H1 (cell line): ENCODE results near the gene ADAMTS3. TPM values are rescaled to one million over a fixed set of nuclear protein-coding genes. Genes with fewer than 3 reads are reported as not detected.

Experiments used
- CTCF ChIA-PET: fragments of 300-600 bp; sonication (Branson Sonifier 250); formaldehyde crosslinking; loops from one replicate; lab custom pipeline; 2021; ENCODE audit not compliant: partially characterized antibody; lab: Charles Lee
- POLR2A ChIA-PET: fragments of 300-600 bp; sonication (Branson Sonifier 250); formaldehyde crosslinking; loops from one replicate; lab custom pipeline; 2021; ENCODE audit warnings: inconsistent platforms; ENCODE audit not compliant: partially characterized antibody; lab: Charles Lee
- DNase-seq, 2 experiments: peaks; one replicate each; pipeline versions ENCODE4 v3.0.0 to v3.0.0-alpha.2; 2010 to 2022; ENCODE audit warnings: low spot score in 2 of 2, low read depth in 1 of 2, mixed read lengths in 1 of 2
- FAIRE-seq: peaks from 2 replicates; lab custom pipeline; 2011; peaks lifted over from hg19 to GRCh38; lab: Jason Lieb, UNC
- H2AFZ ChIP-seq: 2 replicates; pipeline ENCODE4 v1.8.1; 2012; ENCODE audit warnings: low read length, inconsistent platforms
- H2AK5ac ChIP-seq: 2 replicates; pipeline ENCODE4 v1.6.1; 2013; ENCODE audit warnings: low read depth, low read length
- H2BK120ac ChIP-seq: replicated peaks from 2 replicates; pipeline ENCODE3; 2013; ENCODE audit warnings: low read depth, low read length, inconsistent platforms
- H2BK12ac ChIP-seq: 2 replicates; pipeline ENCODE4 v1.6.1; 2013; ENCODE audit warnings: low read depth, low read length
- H2BK15ac ChIP-seq: 2 replicates; pipeline ENCODE4 v1.6.1; 2013; ENCODE audit warnings: low read length
- H2BK20ac ChIP-seq: 2 replicates; pipeline ENCODE4 v1.6.1; 2013; ENCODE audit warnings: low read length
- H2BK5ac ChIP-seq: 2 replicates; pipeline ENCODE4 v1.6.1; 2013; ENCODE audit warnings: low read depth, low read length
- H3K14ac ChIP-seq: 2 replicates; pipeline ENCODE4 v1.6.1; 2013; ENCODE audit warnings: inconsistent platforms; ENCODE audit not compliant: insufficient read length
- H3K18ac ChIP-seq: 2 replicates; pipeline ENCODE4 v1.6.1; 2013; ENCODE audit warnings: low read length; ENCODE audit errors: extremely low read depth
- H3K23ac ChIP-seq: 2 replicates; pipeline ENCODE4 v1.6.1; 2013; ENCODE audit warnings: inconsistent platforms; ENCODE audit not compliant: insufficient read length
- H3K23me2 ChIP-seq: 2 replicates; pipeline ENCODE4 v1.6.1; 2013; ENCODE audit warnings: low read depth, low read length
- H3K27ac ChIP-seq: 2 replicates; pipeline ENCODE4 v1.6.1; 2011; ENCODE audit warnings: low read depth, low read length, inconsistent platforms
- H3K27me3 ChIP-seq, 4 experiments: replicated peaks in 1 of 4; 1 replicate in 1 of 4; 2 replicates in 3 of 4; pipeline versions ENCODE4 v1.6.1 to v1.8.1; 2011 to 2013; ENCODE audit warnings: low read length in 3 of 4, mild to moderate bottlenecking in 3 of 4, inconsistent platforms in 2 of 4, mixed read lengths in 2 of 4, moderate library complexity in 1 of 4; ENCODE audit not compliant: control insufficient read depth in 3 of 4, insufficient read depth in 3 of 4; ENCODE audit errors: extremely low read depth in 1 of 4
- H3K36me3 ChIP-seq, 4 experiments: 2 replicates each; pipeline versions ENCODE4 v1.6.1 to v1.8.1; 2011 to 2013; ENCODE audit warnings: mild to moderate bottlenecking in 4 of 4, low read length in 3 of 4, moderate library complexity in 2 of 4, control low read depth in 1 of 4, inconsistent platforms in 1 of 4; ENCODE audit not compliant: insufficient read depth in 4 of 4, control insufficient read depth in 2 of 4
- H3K4ac ChIP-seq: replicated peaks from 2 replicates; pipeline ENCODE3; 2013; ENCODE audit warnings: low read length, low read depth, mixed read lengths, inconsistent platforms; ENCODE audit not compliant: insufficient read length
- H3K4me1 ChIP-seq, 4 experiments: replicated peaks in 1 of 4; 1 replicate in 1 of 4; 2 replicates in 3 of 4; pipeline versions ENCODE4 v1.6.1 to v1.8.1; 2011 to 2013; ENCODE audit warnings: low read length in 3 of 4, inconsistent platforms in 2 of 4, mixed read lengths in 1 of 4; ENCODE audit not compliant: insufficient read depth in 4 of 4, control insufficient read depth in 3 of 4
- H3K4me2 ChIP-seq, 2 experiments: 2 replicates each; pipeline versions ENCODE4 v1.6.1 to v1.8.1; 2011 to 2013; ENCODE audit warnings: low read depth in 2 of 2, low read length in 2 of 2, control low read depth in 1 of 2, inconsistent platforms in 1 of 2, mild to moderate bottlenecking in 1 of 2; ENCODE audit not compliant: insufficient read depth in 1 of 2
- H3K4me3 ChIP-seq, 4 experiments: fragments of 200-600, 300-600 bp in 1 of 4; sonication (generic), shearing (Covaris generic), sonication (Bioruptor Twin) in 1 of 4; 2 replicates each; pipeline versions ENCODE4 v1.5.1 to v1.8.1; 2011 to 2016; ENCODE audit warnings: low read length in 4 of 4, low read depth in 3 of 4, control low read depth in 2 of 4, inconsistent platforms in 2 of 4, mild to moderate bottlenecking in 2 of 4, mixed read lengths in 1 of 4, moderate library complexity in 1 of 4; ENCODE audit not compliant: insufficient read depth in 2 of 4; ENCODE audit errors: extremely low read depth in 1 of 4
- H3K56ac ChIP-seq: replicated peaks from 2 replicates; pipeline ENCODE3; 2013; ENCODE audit warnings: low read depth, mild to moderate bottlenecking, mixed read lengths, low read length, inconsistent platforms; ENCODE audit not compliant: insufficient read length
- H3K79me1 ChIP-seq: 2 replicates; pipeline ENCODE4 v1.6.1; 2013; ENCODE audit warnings: low read depth, low read length, control low read depth
- H3K79me2 ChIP-seq, 2 experiments: 2 replicates each; pipeline versions ENCODE4 v1.6.1 to v1.8.1; 2012 to 2013; ENCODE audit warnings: low read length in 2 of 2, mild to moderate bottlenecking in 2 of 2, inconsistent platforms in 1 of 2; ENCODE audit not compliant: insufficient read depth in 2 of 2, control insufficient read depth in 1 of 2
- H3K9ac ChIP-seq, 4 experiments: replicated peaks in 1 of 4; 1 replicate in 1 of 4; 2 replicates in 3 of 4; pipeline versions ENCODE4 v1.6.1 to v1.8.1; 2011 to 2013; ENCODE audit warnings: low read depth in 3 of 4, low read length in 3 of 4, control low read depth in 2 of 4, mild to moderate bottlenecking in 2 of 4, moderate library complexity in 2 of 4, inconsistent platforms in 1 of 4; ENCODE audit errors: extremely low read depth in 1 of 4
- H3K9me3 ChIP-seq, 2 experiments: 2 replicates each; pipeline versions ENCODE4 v1.6.1 to v1.8.1; 2012 to 2013; ENCODE audit warnings: mild to moderate bottlenecking in 2 of 2, moderate library complexity in 2 of 2, control low read depth in 1 of 2, inconsistent platforms in 1 of 2, low read depth in 1 of 2, low read length in 1 of 2, mixed read lengths in 1 of 2; ENCODE audit not compliant: insufficient read depth in 2 of 2
- H4K20me1 ChIP-seq, 2 experiments: replicated peaks in 1 of 2; 2 replicates each; pipeline versions ENCODE3 to v1.8.1; 2011 to 2013; ENCODE audit warnings: inconsistent platforms in 2 of 2, low read length in 2 of 2, mild to moderate bottlenecking in 1 of 2; ENCODE audit not compliant: insufficient read depth in 2 of 2, control insufficient read depth in 1 of 2
- H4K5ac ChIP-seq: 2 replicates; pipeline ENCODE4 v1.6.1; 2013; ENCODE audit warnings: low read length, low read depth, mixed read lengths, inconsistent platforms; ENCODE audit not compliant: insufficient read length
- H4K8ac ChIP-seq: 2 replicates; pipeline ENCODE4 v1.8.0; 2013; ENCODE audit warnings: mild to moderate bottlenecking, moderate library complexity, low read length, inconsistent platforms; ENCODE audit not compliant: insufficient read depth; ENCODE audit errors: extremely low read depth
- H4K91ac ChIP-seq: replicated peaks from 2 replicates; pipeline ENCODE3; 2013; ENCODE audit warnings: low read length, mixed read lengths, inconsistent platforms; ENCODE audit not compliant: insufficient read length
- BCL11A ChIP-seq, 2 experiments: IDR thresholded peaks; one replicate each; pipeline ENCODE4 v1.6.1; 2011; ENCODE audit warnings: low read depth in 2 of 2, low read length in 2 of 2, mild to moderate bottlenecking in 2 of 2
- BRCA1 ChIP-seq: IDR thresholded peaks from 2 replicates; pipeline ENCODE4 v1.6.1; 2012; ENCODE audit warnings: low read depth, low read length, improper control_type of control experiment
- CBX8 ChIP-seq: fragments of 300-800, 300-1000 bp; sonication (generic); IDR thresholded peaks from 2 replicates; pipeline ENCODE4 v1.7.1; 2016; ENCODE audit warnings: low read depth, low read length, borderline replicate concordance
- CEBPB ChIP-seq: IDR thresholded peaks from 2 replicates; pipeline ENCODE4 v1.6.1; 2012; ENCODE audit warnings: low read depth, low read length
- MAX ChIP-seq: IDR thresholded peaks from 2 replicates; pipeline ENCODE4 v1.6.1; 2012; ENCODE audit warnings: inconsistent platforms
- SP1 ChIP-seq: IDR thresholded peaks from 2 replicates; pipeline ENCODE4 v1.6.1; 2011; ENCODE audit warnings: low read depth, low read length
- TAF7 ChIP-seq: optimal IDR thresholded peaks from 2 replicates; pipeline ENCODE3; 2011; ENCODE audit warnings: low read depth, mild to moderate bottlenecking, inconsistent platforms, low read length, moderate library complexity, borderline replicate concordance
- USF2 ChIP-seq: IDR thresholded peaks from 2 replicates; pipeline ENCODE4 v1.6.1; 2011; ENCODE audit warnings: low read length, improper control_type of control experiment
- YY1 ChIP-seq: IDR thresholded peaks from 2 replicates; pipeline ENCODE4 v1.6.1; 2011; ENCODE audit warnings: low read depth, mild to moderate bottlenecking, low read length
- WGBS, 2 experiments: shearing (Covaris generic) in 1 of 2; methylation state at CpG; one replicate each; pipeline versions ENCODE4 v1.1.6 to v1.1.7; 2013 to 2015; ENCODE audit warnings: low lambda C conversion rate in 2 of 2, mixed read lengths in 2 of 2, inconsistent platforms in 1 of 2, low coverage in 1 of 2, missing lambda C conversion rate in 1 of 2; ENCODE audit not compliant: insufficient replicate concordance in 2 of 2, insufficient coverage in 1 of 2, insufficient read length in 1 of 2; ENCODE audit errors: extremely low coverage in 1 of 2, missing lambda C conversion rate in 1 of 2; 5-methylcytosine and 5-hydroxymethylcytosine counted together
- polyA plus RNA-seq, 7 experiments: library from polyadenylated mRNA; depleted of rRNA in 3 of 7; stranded (reverse) in 5 of 7; unstranded in 2 of 7; fragments of >200 nt in 5 of 7; fragments of 200-250 nt in 2 of 7; gene quantifications; 1 replicate in 5 of 7; 2 replicates in 1 of 7; 4 replicates in 1 of 7; pipeline versions ENCODE4 v1.2.1 to v1.2.3, GENCODE V29; 2011 to 2013; ENCODE audit warnings: missing spikeins in 2 of 7, mixed read lengths in 2 of 7
- total RNA-seq: library from RNA; stranded (reverse); fragmentation: NEBNext Ultra II Directional; extraction: Animal tissue kit (Norgen Biotek cat#: 25700); gene quantifications from 2 replicates; pipeline ENCODE4 v1.2.1, GENCODE V29; 2021

Gene ADAMTS3
- total and polyA plus RNA-seq, 2 of the 8 experiments (the other 6 are each of a cell fraction or from before 2014, with no cell fraction given) = 1.3 to 3.4 TPM

- Histone ChIP-seq H4K8ac (no peak overlapping the region), H4K20me1 (no peaks in the 10 kb centered on the region), H3K79me2 (no peaks in the 10 kb centered on the region), H3K4ac (no peak overlapping the region), H3K27me3 (no peaks in the 10 kb centered on the region), H4K91ac (no peak overlapping the region), H3K56ac (no peak overlapping the region), H3K4me1 (peaks cover 0 to 7% (median 0%) of the 10 kb centered on the region in 4 experiments; a peak in 1 of 7 replicates), H3K4me2 (no peak overlapping the region), H2BK5ac (no peak overlapping the region), H2BK12ac (no peak overlapping the region), H3K9me3 (no peaks in the 10 kb centered on the region), H2BK120ac (no peak overlapping the region), H3K23me2 (no peaks in the 10 kb centered on the region), H2BK20ac (no peak overlapping the region), H4K5ac (no peak overlapping the region), H2BK15ac (no peak overlapping the region), H3K14ac (no peak overlapping the region), H3K23ac (no peak overlapping the region), H3K9ac (no peak overlapping the region), H3K27ac (0 out of 2 replicates have a peak overlapping the region, but pooled peaks have one; percentile 5), H2AFZ (no peak overlapping the region), H3K79me1 (no peaks in the 10 kb centered on the region), H2AK5ac (no peak overlapping the region), H3K36me3 (no peaks in the 10 kb centered on the region), H3K4me3 (no peak overlapping the region), H3K18ac (no peak overlapping the region)
- FAIRE-seq (peak; percentile 84), DNase-seq (no peak)
- POLR2A ChIA-PET = no interaction called here
- CTCF ChIA-PET = interaction anchor here (1.5 to 2.8 kb wide), 4 partner anchors 10 to 539 kb away, joined by 4 to 17 read pairs (median 5); no protein-coding TSS in a partner anchor
- WGBS, 2 experiments = 69% methylated on average over 6 of the region's 6 CpGs; no CpG with 5 or more reads in 1 of the 2 experiments
- TF ChIP-seq BRCA1 (no peak), BCL11A (IDR thresholded peaks at IDR 0.05; ENCODE audit: low read depth in 2 of 2, low read length in 2 of 2) (no peak), CBX8 (no peak), TAF7 (no peak), CEBPB (peak; percentile 31; the same call in 1 of the 2 replicates), MAX (peak; percentile 49; the same call in 1 of the 2 replicates), USF2 (no peak), SP1 (0 out of 2 replicates have a peak, but pooled peaks have one; percentile 12), YY1 (no peak)
These were observed 256.9 kb downstream of the ADAMTS3 start for GRCh38 chr4:72312032-72312650.
